Measurements from ENCODE around the gene CRYZ.

CRYZ gene

DNA sequence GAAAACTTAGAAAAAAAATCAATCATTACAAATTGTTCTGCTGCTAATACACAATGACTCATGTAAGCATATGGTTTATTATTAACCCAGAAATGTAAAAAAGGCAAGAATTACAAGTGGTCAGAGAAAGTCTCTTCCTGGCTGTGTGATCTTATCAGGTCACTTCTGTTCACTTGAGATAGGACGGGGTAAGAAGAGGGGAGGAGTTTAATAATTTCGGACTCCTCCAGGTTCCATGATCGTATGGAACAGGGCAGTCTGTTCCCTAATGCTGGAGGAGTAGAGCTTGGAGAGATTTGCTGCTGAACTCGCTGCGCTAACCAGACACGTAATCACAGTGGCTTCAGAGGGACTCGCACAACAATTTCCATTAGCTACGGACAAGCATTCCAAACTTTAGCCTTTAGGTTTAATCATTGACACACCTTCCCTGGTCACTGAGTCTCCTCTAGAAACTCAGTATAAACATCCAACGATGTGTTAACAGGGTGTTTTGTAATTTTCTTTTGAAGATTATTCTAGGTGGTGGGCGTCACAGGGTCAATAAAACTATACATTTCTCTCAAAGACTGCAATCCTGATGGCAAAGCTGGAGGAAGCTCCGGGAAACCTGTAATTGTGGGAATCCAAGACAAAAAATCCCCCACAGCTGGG is 1.3 kb downstream of the CRYZ start:
- in situ Hi-C loops (cut with MboI; ENCODE audit: low sequenced_read_pairs), result no loop called here

DNA sequence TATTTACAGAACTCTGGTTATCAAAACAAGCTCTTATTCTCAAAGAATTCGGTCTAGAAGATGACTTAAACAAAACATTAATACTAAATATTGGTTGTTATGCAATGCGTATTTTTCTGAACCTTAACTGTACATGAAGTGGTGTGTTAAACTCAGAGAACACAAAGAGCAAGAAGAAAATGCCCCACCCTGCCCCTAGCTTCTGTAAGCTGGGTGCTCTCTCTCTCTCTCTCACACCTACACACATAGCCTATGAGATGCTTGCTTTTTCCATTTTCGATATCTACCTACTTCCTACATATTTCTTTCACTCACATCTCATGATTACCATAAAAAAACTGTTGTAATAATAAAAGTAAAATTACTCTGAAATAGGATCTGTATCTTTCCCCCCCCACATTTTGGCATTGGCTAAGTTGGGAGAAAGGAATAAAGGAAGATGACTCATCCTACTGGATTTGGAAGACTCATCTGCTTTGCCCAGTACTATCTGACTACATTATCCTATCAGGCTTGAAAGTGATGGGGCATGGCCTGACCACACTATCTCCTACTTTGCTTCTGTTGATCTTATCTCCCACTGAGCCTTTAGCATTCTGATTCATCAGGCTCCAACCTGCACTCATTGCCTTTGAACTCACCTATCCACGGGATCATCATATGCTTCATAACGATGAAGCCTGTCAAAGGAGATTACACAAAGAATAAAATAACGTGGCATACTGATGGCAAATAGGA is 2.9 kb downstream of the CRYZ start:
- in situ Hi-C loops (cut with MboI; ENCODE audit: low sequenced_read_pairs), result no loop called here

DNA sequence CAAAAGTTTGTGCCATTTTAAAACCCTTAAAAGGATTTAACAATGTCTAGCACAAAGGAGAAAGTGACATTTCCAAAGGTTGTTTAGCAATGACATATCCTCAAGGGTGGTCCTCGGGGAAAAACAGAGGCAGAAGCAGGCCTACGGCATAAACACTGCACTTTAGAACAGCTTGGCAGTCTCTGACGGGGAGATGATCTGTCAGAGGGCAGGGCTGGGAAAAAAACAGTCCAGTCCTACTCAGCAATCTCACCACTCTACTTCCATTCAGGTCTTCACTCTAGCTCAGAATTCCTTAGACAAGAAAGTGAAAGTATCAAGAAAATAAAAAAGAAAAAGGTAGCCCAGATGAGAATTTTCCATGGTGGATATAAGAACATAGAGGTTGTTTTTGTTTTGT is 4.1 kb downstream of the CRYZ start:
- in situ Hi-C loops (cut with MboI; ENCODE audit: low sequenced_read_pairs), result no loop called here

DNA sequence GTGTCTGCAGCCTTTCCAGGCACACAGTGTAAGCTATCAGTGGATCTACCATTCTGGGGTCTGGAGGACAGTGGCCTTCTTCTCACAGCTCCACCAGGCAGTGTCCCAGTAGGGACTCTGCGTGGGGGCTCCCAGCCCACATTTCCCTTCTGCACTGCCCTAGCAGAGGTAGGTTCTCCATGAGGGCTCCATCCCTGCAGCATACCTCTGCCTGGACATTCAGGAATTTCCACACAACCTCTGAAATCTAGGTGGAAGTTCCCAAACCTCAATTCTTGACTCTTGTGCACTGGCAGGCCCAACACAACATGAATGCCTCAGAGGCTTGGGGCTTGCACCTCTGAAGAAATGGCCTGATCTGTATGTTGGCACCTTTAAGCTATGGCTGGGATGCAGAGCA is 6.8 kb downstream of the CRYZ start:
- in situ Hi-C loops (cut with MboI; ENCODE audit: low sequenced_read_pairs), result no loop called here

DNA sequence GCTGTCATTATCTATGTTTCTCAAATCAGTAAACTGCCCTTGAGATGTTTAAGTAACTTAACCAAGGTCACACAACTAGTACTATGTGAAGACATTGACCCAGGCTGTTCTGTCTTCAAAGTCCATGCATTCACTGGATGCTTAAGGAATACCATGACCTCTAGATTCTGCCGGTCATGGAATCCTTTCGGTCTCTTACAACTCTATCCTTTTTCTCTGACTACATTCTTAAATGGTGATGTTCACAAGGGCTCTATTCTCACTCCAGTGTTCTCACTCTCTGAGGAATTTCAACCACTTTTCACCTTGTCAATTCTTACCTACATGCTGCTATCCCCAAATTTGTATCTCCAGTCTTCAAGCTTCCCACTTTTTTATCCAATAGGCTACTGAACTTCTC is 15.2 kb downstream of the CRYZ start:
- in situ Hi-C loops (cut with MboI; ENCODE audit: low sequenced_read_pairs), result no loop called here

DNA sequence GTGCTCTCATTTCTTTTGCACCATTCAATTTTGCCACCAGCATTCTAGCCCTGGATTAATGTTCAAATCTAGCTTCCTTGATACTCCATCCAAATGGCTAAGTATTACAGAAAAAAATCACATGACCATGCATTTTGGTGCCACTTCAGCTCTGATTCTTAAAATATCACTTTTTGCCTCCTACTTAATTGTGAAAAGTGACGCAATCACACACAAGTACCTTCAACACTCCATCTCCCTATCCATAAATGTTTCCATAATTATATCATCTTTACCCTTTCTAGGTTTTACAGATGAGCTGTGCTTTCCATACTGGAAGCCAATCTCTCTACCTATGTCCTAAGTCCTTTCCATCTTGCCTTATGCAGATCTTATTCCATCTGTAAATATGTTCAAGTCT is 16.0 kb downstream of the CRYZ start:
- in situ Hi-C loops (cut with MboI; ENCODE audit: low sequenced_read_pairs), result no loop called here

DNA sequence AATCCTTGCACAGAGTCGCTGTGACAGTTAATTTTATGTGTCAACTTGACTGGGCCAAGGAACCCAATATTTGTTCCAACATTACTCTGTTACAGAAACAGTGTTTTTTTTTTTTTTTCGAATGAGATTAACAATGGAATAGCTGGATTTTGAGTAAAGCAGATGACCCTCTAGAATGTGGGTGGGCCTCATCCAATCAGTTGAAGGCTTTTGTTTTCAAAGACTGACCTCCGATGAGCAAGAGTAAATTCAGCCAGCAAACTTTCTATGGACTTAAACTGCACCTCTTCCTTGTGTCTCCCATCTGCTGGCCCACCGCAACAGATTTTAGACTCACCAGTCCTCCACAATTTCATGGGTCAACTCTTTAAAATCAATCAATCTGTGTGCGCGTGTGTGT is 17.0 kb downstream of the CRYZ start:
- in situ Hi-C loops (cut with MboI; ENCODE audit: low sequenced_read_pairs), result no loop called here

DNA sequence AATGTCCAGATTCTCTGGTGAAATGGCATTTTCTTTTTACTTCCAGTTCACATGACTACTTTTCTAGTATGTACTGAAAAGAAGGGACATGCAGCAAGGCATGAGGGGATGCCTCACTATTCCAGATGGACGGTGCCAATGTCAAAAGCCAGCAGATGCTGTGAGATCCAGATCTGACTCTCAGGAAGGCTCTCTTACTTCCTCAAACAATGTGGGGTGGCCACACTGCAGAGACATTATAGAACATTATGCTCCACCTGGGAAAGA is 17.7 kb downstream of the CRYZ start:
- in situ Hi-C loops (cut with MboI; ENCODE audit: low sequenced_read_pairs), result no loop called here

DNA sequence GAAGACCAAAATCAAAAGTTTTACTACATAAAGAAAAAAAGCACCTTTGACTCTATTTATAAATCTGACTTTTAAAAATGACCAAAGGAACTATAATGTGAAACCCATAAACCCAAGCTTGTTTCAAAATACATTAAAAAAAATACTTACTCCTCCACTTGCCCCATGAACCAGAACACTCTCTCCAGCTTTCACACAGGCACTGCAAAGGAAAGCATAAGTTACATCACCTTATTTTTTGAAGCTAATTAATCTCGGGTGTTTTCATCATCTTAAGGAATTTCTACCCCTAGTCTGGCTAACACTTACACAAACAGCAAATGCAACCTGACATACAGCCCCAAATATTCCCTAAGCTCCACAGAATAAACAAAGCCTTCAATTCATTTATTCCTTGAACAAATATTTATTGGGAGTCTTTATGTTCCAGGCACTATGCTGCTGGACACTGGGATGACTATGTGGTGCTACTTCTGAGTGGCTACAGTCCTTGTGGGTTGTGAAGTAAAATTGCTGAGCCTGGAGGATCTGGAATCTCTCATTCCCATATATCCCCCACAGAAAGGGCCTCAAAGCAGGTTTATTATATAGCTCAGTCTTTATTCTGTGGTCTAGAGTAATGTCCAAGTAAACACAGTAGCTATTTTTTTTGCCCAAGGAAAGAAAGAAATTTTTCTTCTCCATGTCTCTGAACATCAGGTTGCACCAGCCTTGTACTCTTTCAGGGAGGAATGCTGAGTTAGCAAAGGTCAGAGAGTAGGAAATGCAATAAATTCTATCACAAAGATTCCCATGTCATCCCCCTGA is 18.2 kb downstream of the CRYZ start:
- in situ Hi-C loops (cut with MboI; ENCODE audit: low sequenced_read_pairs), result no loop called here

DNA sequence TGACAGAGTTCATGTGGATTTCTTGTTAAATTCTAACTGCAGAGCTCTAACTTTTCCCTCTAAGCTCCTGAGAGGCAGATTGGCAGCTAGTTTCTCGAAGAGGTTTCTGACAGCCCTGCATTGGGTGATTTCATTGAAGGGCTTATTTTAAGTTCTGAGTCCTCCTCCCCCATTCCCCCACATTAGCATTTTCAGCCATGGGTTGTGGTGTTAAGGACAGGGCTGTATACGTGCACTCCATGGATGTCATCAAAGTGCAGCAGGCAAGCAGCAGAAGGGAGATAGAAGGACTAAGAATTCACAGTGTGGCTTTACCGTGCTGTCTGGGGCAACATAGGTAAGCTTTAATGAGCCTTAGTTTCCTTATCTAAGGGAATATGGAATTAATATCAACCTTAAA is 19.0 kb downstream of the CRYZ start:
- in situ Hi-C loops (cut with MboI; ENCODE audit: low sequenced_read_pairs), result no loop called here

DNA sequence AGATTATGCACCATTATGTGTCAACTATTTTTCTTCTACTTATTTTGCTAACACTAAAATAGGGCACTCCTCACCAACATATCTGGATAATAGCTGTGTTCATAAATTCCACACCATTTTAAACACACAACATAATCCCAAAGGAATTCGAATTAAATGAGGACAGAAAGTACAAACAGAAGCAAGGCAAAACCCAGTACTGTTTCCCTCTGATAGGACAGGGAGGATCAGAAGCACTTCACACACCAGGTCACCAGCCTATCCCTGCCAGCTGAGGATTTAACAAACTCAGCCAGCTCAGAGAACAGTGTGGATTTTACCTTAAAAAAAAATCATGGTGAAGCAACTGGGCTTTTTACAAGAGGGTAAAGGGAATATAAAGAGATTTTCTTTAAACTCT is 20.0 kb downstream of the CRYZ start:
- in situ Hi-C loops (cut with MboI; ENCODE audit: low sequenced_read_pairs), result no loop called here

DNA sequence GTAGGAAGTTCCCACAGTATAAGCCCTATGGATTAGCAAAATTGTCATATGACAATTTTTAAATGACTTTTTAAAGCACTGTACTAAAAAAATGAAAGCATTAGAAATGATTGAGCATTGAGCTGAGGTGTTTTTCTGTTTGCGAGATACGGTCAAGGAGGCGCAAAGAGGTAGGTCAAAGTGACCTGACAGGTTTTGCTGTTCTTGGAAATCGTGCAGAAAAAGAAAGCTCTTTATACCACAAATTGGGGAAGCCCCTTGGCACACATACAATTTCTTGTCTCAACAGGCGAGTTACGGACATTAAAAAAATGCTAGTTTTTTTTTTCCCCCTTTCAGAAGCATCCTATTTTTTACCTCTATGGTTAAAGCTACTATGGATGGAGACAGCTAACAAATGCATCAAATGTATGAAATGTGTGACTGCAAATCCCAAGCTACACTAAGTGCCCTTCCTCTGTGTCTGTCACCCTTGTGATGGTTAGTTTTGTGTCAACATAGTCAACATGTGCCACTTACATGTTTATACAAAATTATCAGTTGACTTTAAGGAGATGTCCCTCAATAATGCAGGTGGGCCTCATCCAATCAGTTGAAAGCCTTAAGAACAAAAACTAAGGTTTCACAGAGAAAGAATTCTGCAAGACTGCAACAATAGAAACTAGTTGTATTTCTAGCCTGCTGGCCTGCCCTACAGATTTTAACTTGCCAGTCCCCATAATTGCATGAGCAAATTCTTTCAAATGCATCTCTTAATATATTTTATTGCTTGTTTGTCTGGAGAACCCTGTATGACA is 29.3 kb downstream of the CRYZ start:
- in situ Hi-C loops (cut with MboI; ENCODE audit: low sequenced_read_pairs), result no loop called here

DNA sequence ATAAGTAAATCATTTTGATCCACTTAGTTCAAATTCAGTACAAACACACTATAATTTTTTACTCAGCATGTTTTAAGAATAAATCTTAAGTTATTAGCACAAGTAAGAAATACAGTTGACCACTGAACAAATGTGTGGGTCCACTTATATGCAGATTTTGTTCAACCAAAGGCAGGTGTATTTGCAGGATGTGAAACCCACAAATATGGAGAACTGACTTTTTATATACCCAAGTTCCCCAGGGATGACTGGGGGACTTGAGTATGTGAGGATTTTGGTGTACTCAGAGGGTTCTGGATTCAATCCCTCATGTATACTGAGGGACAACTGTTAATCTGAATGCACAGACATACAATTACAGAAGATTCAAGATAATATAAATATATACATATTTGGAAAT is 33.5 kb downstream of the CRYZ start:
- in situ Hi-C loops (cut with MboI; ENCODE audit: low sequenced_read_pairs), result loop anchor here (25.0 kb wide), 1 partner anchor 862 kb away; no protein-coding TSS in a partner anchor

DNA sequence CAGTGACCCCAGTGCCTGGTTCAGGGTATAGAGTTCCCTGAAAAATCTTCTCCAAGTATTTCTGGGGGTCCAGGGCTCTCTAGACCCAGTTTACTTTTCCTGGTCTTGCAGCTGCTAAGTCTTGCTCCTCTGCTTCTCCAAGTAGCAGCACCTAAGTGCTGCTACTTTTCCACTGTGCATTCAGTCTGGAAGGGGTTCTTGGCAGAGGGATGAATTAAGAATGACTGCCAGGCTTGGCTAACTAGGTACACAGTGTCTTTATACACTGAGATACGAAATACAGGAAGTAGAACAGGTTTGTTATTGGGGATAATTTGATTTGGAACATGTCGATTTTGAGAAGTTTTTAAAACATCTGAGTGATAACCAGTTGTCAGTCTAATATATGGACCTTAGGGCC is 35.0 kb downstream of the CRYZ start:
- in situ Hi-C loops (cut with MboI; ENCODE audit: low sequenced_read_pairs), result loop anchor here (25.0 kb wide), 1 partner anchor 861 kb away; no protein-coding TSS in a partner anchor

DNA sequence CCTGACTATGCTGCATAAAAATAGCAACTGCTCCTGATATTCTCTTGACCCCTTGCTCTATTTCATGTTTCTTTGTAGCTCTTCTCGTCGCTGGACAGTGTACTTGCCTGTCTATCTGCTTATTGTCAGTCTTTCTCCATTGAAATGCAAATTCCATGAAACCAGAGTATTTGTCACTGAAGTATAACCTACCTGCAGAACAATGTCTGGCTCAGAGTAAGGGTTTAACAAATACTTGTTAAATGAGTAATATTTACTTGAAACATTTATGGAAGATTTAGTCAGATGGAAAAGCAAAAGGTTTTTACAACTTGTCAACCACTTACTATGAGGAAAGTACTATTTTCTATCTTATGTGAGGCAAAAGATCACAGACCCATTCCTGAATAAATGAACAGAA is 39.4 kb downstream of the CRYZ start:
- in situ Hi-C loops (cut with MboI; ENCODE audit: low sequenced_read_pairs), result loop anchor here (25.0 kb wide), 1 partner anchor 856 kb away; no protein-coding TSS in a partner anchor

DNA sequence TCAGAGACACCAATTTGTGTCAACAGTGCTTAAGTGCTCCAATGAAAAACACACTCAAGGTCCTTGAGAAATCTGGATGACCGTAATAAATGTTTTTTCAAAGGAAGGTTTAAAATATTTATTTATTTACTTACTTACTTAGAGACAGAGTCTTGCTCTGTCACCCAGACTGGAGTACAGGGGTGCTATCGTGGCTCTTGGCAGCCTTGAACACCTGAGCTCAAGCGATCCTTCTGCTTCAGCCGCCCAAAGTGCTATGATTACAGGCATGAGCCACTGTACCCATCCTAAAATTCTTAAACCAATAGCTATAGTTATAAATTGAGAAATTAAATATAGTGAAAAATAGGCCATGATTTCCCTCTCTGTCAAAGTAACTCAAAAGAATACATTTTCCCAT is 41.9 kb downstream of the CRYZ start:
- in situ Hi-C loops (cut with MboI; ENCODE audit: low sequenced_read_pairs), result loop anchor here (25.0 kb wide), 1 partner anchor 854 kb away; no protein-coding TSS in a partner anchor

DNA sequence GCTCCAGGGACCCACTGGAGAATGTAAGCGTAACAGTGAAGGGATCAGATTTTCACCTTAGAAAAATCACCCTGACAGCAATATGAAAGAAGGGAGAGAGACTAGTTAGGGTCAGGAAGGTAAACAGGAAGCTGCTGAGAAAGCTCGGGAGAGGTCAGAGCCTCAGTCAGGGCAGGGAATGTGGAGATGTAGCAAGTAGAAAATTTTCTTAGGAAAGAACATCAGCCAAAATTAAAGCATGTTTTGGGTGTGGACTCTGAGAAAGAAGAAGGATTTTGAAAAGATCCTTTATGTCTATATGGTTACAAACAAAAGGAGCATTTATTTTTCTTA is 42.5 kb downstream of the CRYZ start:
- in situ Hi-C loops (cut with MboI; ENCODE audit: low sequenced_read_pairs), result loop anchor here (25.0 kb wide), 1 partner anchor 853 kb away; no protein-coding TSS in a partner anchor

DNA sequence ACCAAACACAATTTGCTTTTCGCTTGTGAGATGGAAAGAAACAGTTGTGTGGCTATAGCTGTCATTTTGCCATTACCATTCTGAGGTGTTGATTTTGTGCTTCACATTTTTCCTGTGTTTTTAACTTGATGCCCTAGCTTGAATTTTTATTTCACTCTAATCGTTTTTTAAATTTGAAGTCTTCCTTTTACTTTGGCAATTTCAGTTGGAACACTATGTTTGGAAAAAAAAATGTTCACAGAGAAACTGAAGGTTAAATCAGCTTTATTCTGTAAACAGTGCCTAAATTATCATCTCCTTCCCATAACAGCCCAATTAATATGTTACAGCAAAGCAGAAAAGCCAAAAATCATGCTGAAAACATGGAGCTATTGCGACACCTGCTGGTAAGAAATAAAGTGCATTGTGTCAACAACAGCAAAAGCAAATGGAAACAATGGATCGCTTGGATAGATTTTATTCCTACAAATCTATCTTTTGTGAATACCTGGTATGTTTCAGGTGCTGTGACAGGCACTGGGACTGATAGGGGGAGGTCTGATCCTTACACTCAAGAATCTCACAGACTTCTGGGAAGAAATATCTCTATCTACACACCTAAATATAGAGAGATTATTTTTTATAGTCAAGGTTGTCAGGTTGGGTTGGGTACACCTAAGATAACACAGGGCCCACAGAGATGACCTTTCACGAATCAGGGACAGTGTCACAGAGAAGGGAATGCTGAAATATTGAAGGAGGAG is 43.1 kb downstream of the CRYZ start:
- in situ Hi-C loops (cut with MboI; ENCODE audit: low sequenced_read_pairs), result loop anchor here (25.0 kb wide), 1 partner anchor 852 kb away; no protein-coding TSS in a partner anchor

DNA sequence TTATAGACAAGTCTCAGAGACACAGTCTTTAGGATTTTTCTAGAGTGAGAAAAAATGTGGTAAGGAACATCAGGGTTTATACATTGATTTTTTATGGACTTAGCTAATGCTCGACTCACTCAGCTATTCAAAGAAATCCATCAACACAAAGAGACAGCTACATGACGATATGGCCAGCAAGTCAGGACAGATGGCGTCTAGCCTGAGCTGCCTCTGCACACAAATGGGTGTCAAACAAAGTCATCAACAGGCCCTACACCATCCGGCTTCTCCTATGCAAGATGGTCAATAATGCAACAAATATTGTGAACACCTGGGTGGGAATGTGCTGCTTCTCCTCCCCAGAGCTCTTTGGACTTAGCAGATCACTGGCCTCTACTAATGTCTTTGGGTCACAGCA is 45.9 kb downstream of the CRYZ start:
- in situ Hi-C loops (cut with MboI; ENCODE audit: low sequenced_read_pairs), result loop anchor here (25.0 kb wide), 1 partner anchor 850 kb away; no protein-coding TSS in a partner anchor

DNA sequence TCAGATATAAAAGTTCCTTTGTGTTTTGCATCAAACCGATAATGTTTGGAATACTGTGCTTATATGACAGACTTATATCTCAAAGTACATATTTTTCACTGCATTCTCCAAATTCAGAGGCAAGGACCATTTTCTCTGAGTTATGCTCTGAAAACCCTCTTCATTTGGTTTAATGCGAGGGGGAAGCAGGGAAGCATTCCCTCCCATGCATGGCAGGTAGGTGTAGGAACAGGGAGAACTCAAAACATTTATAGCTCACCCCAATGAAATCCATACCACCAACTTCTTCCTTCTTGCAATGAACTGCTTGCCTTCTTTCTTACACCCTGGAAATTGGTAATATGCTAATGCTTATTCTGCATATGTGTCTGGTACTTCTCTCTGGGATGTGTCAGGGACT is 48.5 kb downstream of the CRYZ start:
- in situ Hi-C loops (cut with MboI; ENCODE audit: low sequenced_read_pairs), result loop anchor here (25.0 kb wide), 1 partner anchor 847 kb away; no protein-coding TSS in a partner anchor

Data from HL-60/S4 treated with retinoic acid at 250 ng/mL for 4 days and 3 days (cell line).